HG03196 (cell line): ENCODE results near the gene C6orf136.
"Not testable (repeated sequence)": the region's sequence is repeated elsewhere in the genome, so short reads cannot be mapped to it uniquely, and the experiment has no call there.

Experiments used
- ATAC-seq: cut with Tn5 transposase; IDR thresholded peaks from one replicate; pipeline ENCODE4 v1.9.1; 2021; ENCODE audit not compliant: unreplicated experiment

C6orf136 gene

GRCh38 chr6:30655743-30656094 is 8.8 kb downstream of the C6orf136 start:
- no peak for ATAC-seq

DNA sequence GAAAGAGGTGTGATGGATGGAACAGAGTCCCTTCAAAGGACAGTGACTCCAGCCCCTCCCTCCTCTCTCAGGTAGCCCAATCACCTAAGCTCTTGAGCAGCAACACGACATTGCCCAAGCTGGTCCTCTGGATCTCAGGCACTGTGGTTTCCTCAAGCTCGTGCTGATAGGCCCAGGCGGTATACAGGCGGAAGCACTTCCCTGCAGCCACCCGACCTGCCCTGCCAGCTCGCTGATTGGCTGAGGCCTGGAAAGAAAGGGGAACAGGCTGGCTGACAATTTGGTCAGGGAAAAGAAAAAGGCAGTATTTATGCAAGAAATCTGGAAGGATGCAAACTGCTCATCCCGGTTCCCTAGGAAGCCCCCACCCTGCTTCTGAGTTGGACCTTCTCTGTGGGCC is 9.6 kb downstream of the C6orf136 start:
- no peak for ATAC-seq

DNA sequence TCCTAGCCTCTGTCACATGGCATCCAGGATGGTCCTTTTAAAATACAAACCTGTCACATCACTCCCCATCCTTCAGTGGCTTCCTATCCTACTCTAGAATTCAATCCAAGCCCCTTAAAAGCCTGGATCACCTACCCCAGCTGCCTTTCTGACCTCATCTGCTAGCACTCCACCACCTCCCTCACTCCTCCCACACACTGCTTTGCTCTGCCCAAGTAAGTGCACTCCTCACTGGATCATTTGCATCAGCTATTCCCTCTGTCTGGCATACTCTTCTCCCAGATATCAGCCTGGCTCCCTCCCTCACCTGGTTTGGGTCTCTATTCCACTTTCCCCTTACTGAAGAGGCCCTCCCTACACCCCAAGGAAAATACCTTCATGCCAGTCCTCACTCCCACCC is 10.5 kb downstream of the C6orf136 start:
- no peak for ATAC-seq

- not testable (repeated sequence) for ATAC-seq
Measured at GRCh38 chr6:30657922-30658321, 11.0 kb downstream of the C6orf136 start.

GRCh38 chr6:30664994-30665767 is 18.2 kb downstream of the C6orf136 start:
- ATAC-seq: no peak

DNA sequence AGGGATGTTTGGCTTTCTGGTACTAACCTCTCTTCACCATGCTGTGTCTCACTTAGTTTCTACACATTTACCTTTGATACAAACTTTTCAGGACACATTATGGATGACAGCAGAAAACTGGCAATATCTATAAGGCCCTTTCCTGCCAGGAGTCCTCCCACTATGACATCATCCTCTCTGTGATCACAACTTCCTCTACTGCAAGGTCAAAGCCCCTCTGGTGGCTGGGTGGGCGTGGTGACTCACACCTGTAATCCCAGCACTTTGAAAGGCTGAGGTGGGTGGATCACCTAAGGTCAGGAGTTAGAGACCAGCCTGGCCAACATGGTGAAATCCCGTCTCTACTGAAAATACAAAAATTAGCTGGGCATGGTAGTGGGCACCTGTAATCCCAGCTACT is 19.4 kb downstream of the C6orf136 start:
- not testable (repeated sequence) for ATAC-seq

DNA sequence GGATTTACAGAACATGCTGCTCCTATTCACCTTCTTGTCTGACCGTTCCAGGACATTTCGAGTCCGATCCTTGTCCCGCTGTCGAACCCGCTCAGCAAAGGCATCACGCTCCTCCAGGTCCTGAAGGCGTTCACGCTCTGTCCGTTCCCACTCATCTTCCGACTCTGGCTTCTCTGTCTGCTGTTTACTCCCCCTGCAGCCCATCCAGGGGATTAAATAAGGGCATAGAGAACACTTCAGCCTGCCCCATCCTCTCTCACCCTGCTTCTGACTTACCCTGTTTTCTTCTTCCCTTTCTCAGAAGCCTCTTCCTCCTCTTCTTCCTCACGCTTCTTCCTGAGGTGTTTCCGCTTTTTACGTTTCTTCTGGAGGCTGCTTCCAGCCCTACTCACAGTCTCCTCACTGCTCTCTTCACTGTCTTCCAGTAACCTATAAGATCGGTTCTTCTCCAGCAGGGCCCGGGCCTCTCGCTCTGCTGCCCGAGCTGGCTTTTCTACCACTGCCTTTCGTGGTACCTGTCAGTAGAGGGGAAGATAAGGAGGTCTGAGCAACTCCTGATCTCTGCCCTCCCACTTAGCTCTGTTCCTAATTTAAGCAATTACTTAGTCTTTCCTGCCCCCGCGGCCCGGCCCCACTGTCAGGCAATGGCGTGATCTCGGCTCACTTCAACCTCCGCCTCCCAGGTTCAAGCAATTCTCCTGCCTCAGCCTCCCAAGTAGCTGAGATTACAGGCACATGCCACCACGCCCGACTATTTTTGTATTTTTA is 24.0 kb downstream of the C6orf136 start:
- no peak for ATAC-seq

DNA sequence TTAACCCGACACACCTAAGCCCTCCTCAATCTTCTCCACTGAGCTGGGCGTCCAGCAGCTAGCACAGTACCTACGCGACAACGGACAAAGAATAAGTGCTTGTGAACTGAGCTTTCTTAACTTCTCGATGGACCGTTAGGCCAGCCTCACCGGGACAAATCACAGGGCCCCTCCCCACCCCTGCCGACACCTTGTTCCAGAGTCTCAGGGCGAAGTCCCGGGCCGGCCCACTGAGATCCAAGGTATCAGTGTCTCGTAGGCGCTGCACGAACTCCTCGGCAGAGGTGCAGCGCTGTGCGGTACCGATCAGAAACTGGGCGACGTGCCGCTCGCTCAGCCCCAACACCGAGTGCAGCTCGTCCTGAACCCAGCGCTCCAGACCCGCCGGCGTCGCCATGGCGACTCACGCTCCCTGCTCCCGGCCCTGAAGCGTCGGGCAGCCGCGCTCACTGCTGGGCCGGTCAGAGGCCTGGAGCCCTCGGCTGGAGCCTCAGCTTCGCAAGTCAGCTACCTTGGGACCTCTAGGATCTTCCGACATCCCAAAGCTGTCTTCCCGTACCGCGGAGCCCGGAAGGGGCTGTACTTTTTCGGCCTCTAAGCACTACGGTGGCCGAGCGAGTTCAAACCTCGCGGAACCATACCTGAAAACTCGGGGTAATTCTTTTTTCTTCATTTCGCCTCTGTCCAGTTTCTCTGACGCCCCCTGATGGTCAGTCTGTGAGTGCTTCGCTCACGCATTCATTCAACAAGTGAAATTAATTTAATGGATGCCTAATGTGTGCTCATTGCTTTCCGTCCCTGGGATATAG is 25.7 kb downstream of the C6orf136 start, which contains the start of gene DHX16:
Gene DHX16, minus strand, starts transcription at position 562 of the 809 bp plus-strand sequence. Its CDS starts 165 bp downstream, at position 397.
- ATAC-seq: peak; percentile 66

DNA sequence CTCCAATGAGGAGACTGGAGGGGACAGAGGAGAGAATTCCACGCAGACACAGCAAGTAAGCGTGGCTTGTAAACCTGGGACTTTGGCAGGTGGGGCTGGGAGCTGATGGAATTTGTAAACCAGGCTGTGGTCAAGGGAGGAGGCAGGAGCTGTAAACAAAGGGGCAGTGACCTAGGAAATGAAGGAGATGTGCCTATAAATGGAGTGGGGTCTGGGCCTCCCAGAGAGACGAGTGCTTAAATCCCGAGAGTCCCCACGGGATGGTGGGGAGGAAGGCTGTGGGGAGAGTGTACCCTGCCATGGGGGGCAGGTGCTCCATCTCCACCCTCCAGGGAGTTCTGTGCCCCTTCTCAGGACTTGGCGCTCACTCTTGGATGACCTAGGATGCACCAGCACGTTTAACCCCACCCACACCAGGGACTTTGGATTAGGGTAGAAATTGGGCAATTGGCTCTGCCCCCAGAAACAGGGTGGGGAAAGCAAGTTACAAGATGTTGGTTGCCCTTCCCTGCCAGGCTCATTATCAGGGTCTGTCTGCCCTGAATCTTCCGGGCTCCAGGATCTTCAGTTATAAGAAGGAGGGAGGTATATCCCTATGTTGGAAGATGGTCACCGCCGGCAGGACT is 29.8 kb downstream of the C6orf136 start:
- ATAC-seq: no peak

- ATAC-seq: no peak
Measured at GRCh38 chr6:30678964-30679726, 32.2 kb downstream of the C6orf136 start.

DNA sequence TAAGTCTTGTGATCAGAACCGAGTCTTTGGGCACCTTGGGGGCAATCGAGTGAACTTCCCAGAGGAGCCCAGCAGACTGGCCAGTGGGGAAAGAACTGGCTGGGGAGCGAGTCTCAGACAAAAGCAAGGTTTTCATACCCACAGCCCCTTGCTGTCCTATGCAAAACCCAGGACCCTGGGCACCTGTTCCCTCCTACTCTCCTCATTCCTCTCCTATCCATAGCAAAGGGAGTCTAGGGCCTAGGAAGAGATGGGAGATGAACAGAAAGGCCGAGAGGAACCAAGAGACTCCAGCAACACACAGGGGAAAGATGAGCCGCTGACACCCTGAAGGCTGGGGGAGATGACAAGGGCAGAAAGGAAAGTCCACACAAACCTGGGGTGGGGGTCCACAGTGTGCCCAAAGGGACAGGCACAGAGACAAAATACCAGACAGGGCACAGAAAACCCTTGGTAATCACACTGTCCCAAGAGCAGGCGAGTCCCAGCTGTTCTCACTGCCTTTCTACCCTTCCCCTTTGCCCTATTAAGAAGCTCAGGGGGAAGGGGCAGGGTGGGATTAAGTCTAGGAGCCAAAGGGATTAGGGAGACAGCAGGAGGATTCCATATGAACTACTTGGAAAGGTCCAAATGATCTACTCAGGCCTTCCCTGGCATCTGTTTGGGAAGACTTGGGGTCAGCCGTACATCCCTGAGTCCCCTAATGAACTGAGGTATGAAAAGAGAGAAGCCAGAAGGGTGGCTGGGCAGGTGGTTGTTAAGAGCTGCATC is 33.0 kb downstream of the C6orf136 start:
- ATAC-seq: no peak

GRCh38 chr6:30681766-30682142 is 34.8 kb downstream of the C6orf136 start:
- no peak for ATAC-seq

DNA sequence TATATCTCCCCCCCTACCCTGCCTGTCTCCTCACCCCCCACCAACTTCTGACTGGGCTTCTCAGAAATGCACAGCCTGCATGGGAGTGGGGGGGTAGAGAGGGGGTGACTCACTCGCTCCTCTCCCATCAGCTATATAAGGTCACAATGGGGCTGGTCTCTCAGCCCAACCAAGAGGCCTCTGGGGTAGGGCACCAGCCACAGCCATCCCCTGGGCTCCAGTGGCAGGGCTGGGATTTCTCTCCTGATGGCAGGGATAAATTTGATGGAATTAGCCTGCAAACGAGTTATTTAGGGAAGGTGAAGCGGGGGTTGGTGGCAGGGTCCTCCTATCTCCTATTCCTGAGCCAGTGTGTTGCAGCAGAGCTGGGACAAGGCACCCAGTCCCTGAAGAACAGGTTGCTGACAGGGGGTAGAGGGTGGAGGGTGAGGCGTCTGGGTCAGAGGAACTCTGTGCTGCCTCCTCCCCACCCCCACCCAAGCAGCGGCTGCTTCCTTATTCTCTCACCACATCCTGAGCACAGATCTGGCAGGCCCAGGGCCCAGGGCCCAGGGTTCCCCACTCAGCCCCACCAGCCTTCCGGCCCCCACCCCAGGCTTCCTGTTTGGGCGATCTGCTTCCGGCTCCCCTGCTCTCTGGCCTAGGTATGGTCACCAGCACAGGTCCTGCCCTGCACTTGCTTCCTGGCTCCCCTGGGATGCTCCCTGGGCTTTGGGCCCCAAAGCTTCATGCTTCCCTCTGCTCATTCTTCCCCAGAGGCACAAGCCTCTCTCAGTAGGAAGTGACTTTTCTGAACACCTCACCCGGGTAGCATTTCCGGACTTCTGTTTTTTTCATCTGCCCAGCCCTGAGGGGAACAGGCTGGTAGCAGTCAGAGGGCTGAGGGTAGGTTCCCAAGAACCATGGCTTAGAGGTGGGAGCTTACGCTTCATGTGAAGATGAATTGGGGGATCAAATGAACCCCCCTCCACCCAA is 35.5 kb downstream of the C6orf136 start:
- peak; percentile 37 for ATAC-seq

- ATAC-seq: no peak
Measured at GRCh38 chr6:30683183-30683979, 36.4 kb downstream of the C6orf136 start.

GRCh38 chr6:30683980-30684338 is 37.0 kb downstream of the C6orf136 start:
- ATAC-seq: no peak

GRCh38 chr6:30684386-30685156 is 37.6 kb downstream of the C6orf136 start:
- no peak for ATAC-seq
